ENCODE data around the gene IL3. TPM values are rescaled to one million over a fixed set of nuclear protein-coding genes. Genes with fewer than 3 reads are reported as not detected.

Gene IL3
- total and polyA plus RNA-seq, 2 of the 4 experiments (the other 2 are of a cell fraction) = not detected

GRCh38 chr5:132059043-132059695 is 1.3 kb upstream of the IL3 start:
- Histone ChIP-seq H2AFZ (replicated peaks; ENCODE audit: low read length, poor library complexity) (no peak overlapping the region), H3K9me3 (ENCODE audit: control insufficient read depth, insufficient read depth, low read length) (no peaks in the 10 kb centered on the region), H3K9ac (ENCODE audit: low read depth, low read length) (no peak overlapping the region), H2BK120ac (ENCODE audit: low read depth, low read length) (no peak overlapping the region), H3K56ac (ENCODE audit: extremely low read depth, insufficient read depth, low read length) (no peak overlapping the region), H3K4ac (ENCODE audit: low read depth, low read length) (no peak overlapping the region), H3K9me1 (ENCODE audit: insufficient read depth, low read length) (no peaks in the 10 kb centered on the region), H3K4me2 (ENCODE audit: low read depth, low read length) (no peak overlapping the region), H3K4me1 (ENCODE audit: control insufficient read depth, insufficient read depth, low read length) (no peaks in the 10 kb centered on the region), H2BK5ac (ENCODE audit: low read depth, low read length, poor library complexity, severe bottlenecking) (no peak overlapping the region), H4K91ac (ENCODE audit: insufficient read depth, low read depth, low read length) (no peak overlapping the region), H3K18ac (ENCODE audit: low read depth, low read length) (no peak overlapping the region), H3K14ac (replicated peaks; ENCODE audit: low read depth, low read length) (no peak overlapping the region), H4K8ac (ENCODE audit: low read depth in 2 of 2, low read length in 2 of 2) (no peak overlapping the region), H3K79me1 (ENCODE audit: low read depth in 1 of 2, low read length in 2 of 2) (no peaks in the 10 kb centered on the region), H3K23ac (ENCODE audit: low read depth, low read length) (no peak overlapping the region), H4K5ac (ENCODE audit: low read depth, low read length) (no peak overlapping the region), H3K27me3 (ENCODE audit: control insufficient read depth, insufficient read depth, low read length) (peaks cover 12% of the 10 kb centered on the region; the same call in 1 of the 2 replicates), H3K4me3 (ENCODE audit: insufficient read depth, low read depth, low read length) (no peak overlapping the region), H2BK15ac (ENCODE audit: low read depth, low read length) (no peak overlapping the region), H2AK5ac (ENCODE audit: low read depth, low read length) (no peak overlapping the region), H4K20me1 (ENCODE audit: insufficient read depth, low read length) (no peaks in the 10 kb centered on the region), H2BK20ac (ENCODE audit: low read depth, low read length) (no peak overlapping the region), H2AK9ac (replicated peaks; ENCODE audit: low read depth, low read length, poor library complexity) (no peak overlapping the region), H3K27ac (ENCODE audit: insufficient read depth, low read length) (no peak overlapping the region), H3K36me3 (ENCODE audit: control insufficient read depth, insufficient read depth, low read length) (no peaks in the 10 kb centered on the region)
- dilution Hi-C loops (cut with HindIII; ENCODE audit: low sequenced_read_pairs, unreplicated experiment) (no loop called here), in situ Hi-C loops (cut with MboI; ENCODE audit: low sequenced_read_pairs) (no loop called here), intact Hi-C loops (cut with micrococcal nuclease) (no loop called here)
- WGBS, 2 experiments (ENCODE audit: extremely low coverage in 2 of 2, insufficient read length in 1 of 2) = 78% methylated on average over 5 of the region's 9 CpGs; no CpG with 5 or more reads in 1 of the 2 experiments
- POLR2A ChIA-PET (ENCODE audit: unreplicated experiment) = no interaction called here
- DNase-seq (no peak), ATAC-seq (ENCODE audit: low read depth) (no peak)
- BruUV-seq (replicated peaks) = no TSS peak
- CTCF ChIA-PET = no interaction called here
- TF ChIP-seq POLR2A (IDR thresholded peaks at IDR 0.05; ENCODE audit: low read depth, low read length) = no peak
- peak; percentile 48; the same call in 1 of the 2 replicates for TF ChIP-seq MAFK (IDR thresholded peaks at IDR 0.05; ENCODE audit: low read depth, low read length)
